ENCODE results near the gene DYNC1H1. TPM values are rescaled to one million over a fixed set of nuclear protein-coding genes. Genes with fewer than 3 reads are reported as not detected.
"Not testable (repeated sequence)": the region's sequence is repeated elsewhere in the genome, so short reads cannot be mapped to it uniquely, and the experiment has no call there.

Gene DYNC1H1
- total and polyA plus RNA-seq, 2 of the 13 experiments (the other 11 are each of a cell fraction or from before 2014, with no cell fraction given), result 74.4 to 239 TPM

- no peaks in the 10 kb centered on the region; a peak in 1 of 5 replicates for H3K27me3 ChIP-seq (ENCODE audit: control insufficient read depth in 1 of 2, insufficient read depth in 2 of 2, low read length in 2 of 2)
- no peak overlapping the region for H3K27ac ChIP-seq (ENCODE audit: extremely low read length, insufficient read depth, low read length)
- in situ Hi-C loops (cut with HindIII; ENCODE audit: extremely low pct_ligation_motif_present, low pct_unique_long_range_greater_than_20kb), result loop anchor here (25.0 kb wide), 1 partner anchor 369 kb away; no protein-coding TSS in a partner anchor
- FAIRE-seq (no peak), ATAC-seq (no peak), DNase-seq (ENCODE audit: low spot score) (no peak)
- H3K9ac ChIP-seq (ENCODE audit: insufficient read depth, low read depth, low read length), result no peak overlapping the region
- ChIA-PET POLR2A (no interaction called here), CTCF (ENCODE audit: low intra/inter-chr PET ratio, low total read pairs) (no interaction called here)
- TSS peak; percentile 4 for BruUV-seq (replicated peaks)
- no peaks in the 10 kb centered on the region for H3K9me3 ChIP-seq (ENCODE audit: low read length)
- peaks cover 36% of the 10 kb centered on the region for H3K79me2 ChIP-seq (ENCODE audit: insufficient read depth, low read length)
- peaks cover 44% of the 10 kb centered on the region for H3K4me1 ChIP-seq (ENCODE audit: insufficient read depth, low read length)
- TF ChIP-seq CBX1 (IDR thresholded peaks at IDR 0.05; ENCODE audit: low read depth), result no peak
- TF ChIP-seq RBFOX2 (IDR thresholded peaks at IDR 0.05; ENCODE audit: low read depth, low read length), result peak; percentile 44; the same call in 1 of the 2 replicates
- peak; percentile 52; the same call in 1 of the 2 replicates for TF ChIP-seq POLR2AphosphoS2 (IDR thresholded peaks at IDR 0.05; ENCODE audit: low read depth, low read length)
- TF ChIP-seq AGO1 (IDR thresholded peaks at IDR 0.05; ENCODE audit: low read depth, low read length, poor library complexity, severe bottlenecking), result peak; percentile 97
- peaks cover 37% of the 10 kb centered on the region for H4K20me1 ChIP-seq (ENCODE audit: insufficient read depth, low read length)
- intact Hi-C loops (cut with micrococcal nuclease; ENCODE audit: unreplicated experiment), result no loop called here
- no peak overlapping the region for H3K4me3 ChIP-seq (replicated peaks in 1 of 3; ENCODE audit: insufficient read depth in 1 of 3, low read depth in 2 of 3, low read length in 3 of 3)
- no peak overlapping the region for H2AFZ ChIP-seq (ENCODE audit: low read length)
- no peak overlapping the region for H3K4me2 ChIP-seq (ENCODE audit: low read depth, low read length)
- H3K36me3 ChIP-seq (replicated peaks in 1 of 2; ENCODE audit: control insufficient read depth in 1 of 2, insufficient read depth in 2 of 2, low read length in 2 of 2), result peaks cover 23 to 57% of the 10 kb centered on the region in 2 experiments
- WGBS (ENCODE audit: low lambda C conversion rate), result 97% methylated on average over 7 of the region's 7 CpGs
These were observed 117.1 kb downstream of the DYNC1H1 start for GRCh38 chr14:102081231-102082080.

DNA sequence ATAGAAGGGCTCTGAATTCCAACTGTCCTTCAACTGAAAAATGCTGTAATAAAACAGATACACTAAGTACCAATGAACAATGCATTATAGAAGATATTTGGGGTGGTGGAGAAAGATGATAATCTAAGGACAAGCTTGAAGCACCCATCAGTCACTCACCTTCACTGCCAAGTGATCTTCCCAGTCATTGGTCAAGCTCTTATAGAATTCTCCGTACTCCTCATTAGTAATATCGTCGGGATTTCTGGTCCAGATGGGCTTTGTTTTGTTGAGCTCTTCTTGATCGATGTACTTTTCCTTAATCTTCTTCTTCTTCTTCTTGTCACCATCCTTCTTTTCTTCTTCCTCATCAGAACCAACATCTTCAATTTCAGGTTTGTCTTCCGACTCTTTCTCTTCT is 120.1 kb downstream of the DYNC1H1 start:
- ATAC-seq; H2AFZ ChIP-seq (ENCODE audit: low read length); intact Hi-C loops (cut with micrococcal nuclease; ENCODE audit: unreplicated experiment); H3K27ac ChIP-seq (ENCODE audit: extremely low read length, insufficient read depth, low read length); H3K27me3 ChIP-seq (ENCODE audit: control insufficient read depth in 1 of 2, insufficient read depth in 2 of 2, low read length in 2 of 2); H3K9me3 ChIP-seq (ENCODE audit: low read length); BruUV-seq (replicated peaks); DNase-seq (ENCODE audit: low spot score); CTCF ChIA-PET (ENCODE audit: low intra/inter-chr PET ratio, low total read pairs): not testable (repeated sequence)
- Histone ChIP-seq H3K4me3 (replicated peaks in 1 of 3; ENCODE audit: insufficient read depth in 1 of 3, low read depth in 2 of 3, low read length in 3 of 3) (peak overlapping the region in 2 of 3 experiments; percentile 84 to 91; a peak in 2 of 6 replicates), H3K9ac (ENCODE audit: insufficient read depth, low read depth, low read length) (peak overlapping the region; percentile 13; the same call in 1 of the 2 replicates), H3K4me2 (ENCODE audit: low read depth, low read length) (peak overlapping the region; percentile 78), H3K79me2 (ENCODE audit: insufficient read depth, low read length) (peaks cover 40% of the 10 kb centered on the region), H3K4me1 (ENCODE audit: insufficient read depth, low read length) (peaks cover 55% of the 10 kb centered on the region), H3K36me3 (replicated peaks in 1 of 2; ENCODE audit: control insufficient read depth in 1 of 2, insufficient read depth in 2 of 2, low read length in 2 of 2) (peaks cover 23 to 54% of the 10 kb centered on the region in 2 experiments), H4K20me1 (ENCODE audit: insufficient read depth, low read length) (peaks cover 37% of the 10 kb centered on the region)
- WGBS (ENCODE audit: low lambda C conversion rate), result 78% methylated on average over 5 of the region's 5 CpGs
- in situ Hi-C loops (cut with HindIII; ENCODE audit: extremely low pct_ligation_motif_present, low pct_unique_long_range_greater_than_20kb), result loop anchor here (25.0 kb wide), 1 partner anchor 372 kb away; no protein-coding TSS in a partner anchor
- POLR2A ChIA-PET, result interaction anchor here (0.8 to 1.2 kb wide), 2 partner anchors 12 to 22 kb away, joined by 3 to 6 read pairs; no protein-coding TSS in a partner anchor
- peak; percentile 32 for FAIRE-seq
